GM19328 (cell line): ENCODE data around the gene GPR35.

Experiments used
- ATAC-seq: cut with Tn5 transposase; IDR thresholded peaks from one replicate; pipeline ENCODE4 v1.9.1; 2021; ENCODE audit warnings: mild to moderate bottlenecking, moderate library complexity; ENCODE audit not compliant: unreplicated experiment

Gene GPR35

DNA sequence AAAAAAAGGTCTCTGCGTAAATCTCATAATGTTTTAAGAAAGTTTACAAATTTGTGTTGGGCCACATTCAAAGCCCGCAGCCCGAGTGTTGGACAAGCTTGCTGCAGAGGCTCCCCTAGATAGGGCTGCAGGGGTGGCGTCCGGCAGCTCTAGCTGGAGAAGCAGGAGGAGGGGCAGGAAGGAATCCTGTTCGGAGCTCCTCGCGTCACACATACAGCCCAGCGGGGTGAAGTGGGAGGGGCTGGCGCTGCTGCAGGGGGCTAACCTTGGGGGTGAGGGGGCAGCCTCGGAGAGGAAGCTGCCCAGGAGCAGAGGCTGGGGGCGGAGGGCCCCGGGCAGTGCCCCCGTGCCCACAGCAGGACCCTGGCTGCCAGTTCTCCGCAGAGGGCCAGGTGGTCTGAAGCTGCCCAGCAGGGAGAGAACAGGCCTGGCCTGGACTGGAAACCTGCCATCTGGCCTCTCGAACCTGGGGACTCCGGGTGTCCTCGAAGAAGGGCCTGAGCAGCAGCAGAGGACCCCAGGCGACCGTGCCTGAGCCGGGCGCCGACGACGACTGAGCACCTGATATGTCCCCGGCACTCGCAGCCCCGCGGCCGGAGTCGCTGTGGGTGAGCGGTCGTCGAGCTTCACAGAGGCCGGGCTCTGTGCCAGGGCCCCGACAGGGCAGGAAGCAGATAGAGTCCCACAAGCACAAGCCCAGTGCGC lies 2.6 kb upstream of the GPR35 start:
- ATAC-seq: no peak

DNA sequence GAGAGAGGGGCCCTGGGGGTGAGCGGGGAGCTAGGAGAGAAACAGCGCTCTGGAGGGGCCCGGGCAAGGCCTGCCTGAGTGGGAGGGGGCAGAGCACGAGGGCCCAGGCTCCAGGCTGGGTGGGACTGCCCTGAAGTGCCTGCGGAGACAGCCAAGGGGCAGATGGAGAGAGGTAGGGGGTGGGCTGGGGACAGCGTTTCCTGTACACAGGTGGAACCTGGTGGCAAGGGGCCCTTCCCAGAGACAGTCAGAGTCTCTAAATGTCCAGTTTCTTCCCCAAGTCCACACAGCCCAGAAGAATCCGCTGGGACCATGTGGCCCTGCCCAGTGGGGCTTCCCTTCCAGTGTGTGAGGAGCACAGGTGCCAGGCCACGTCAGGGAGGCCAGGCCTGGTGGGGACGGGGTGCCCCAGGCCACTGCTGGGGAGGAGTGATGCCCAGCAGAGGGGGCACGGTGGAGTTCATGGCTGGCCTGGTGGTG lies 1.7 kb upstream of the GPR35 start:
- no peak for ATAC-seq

DNA sequence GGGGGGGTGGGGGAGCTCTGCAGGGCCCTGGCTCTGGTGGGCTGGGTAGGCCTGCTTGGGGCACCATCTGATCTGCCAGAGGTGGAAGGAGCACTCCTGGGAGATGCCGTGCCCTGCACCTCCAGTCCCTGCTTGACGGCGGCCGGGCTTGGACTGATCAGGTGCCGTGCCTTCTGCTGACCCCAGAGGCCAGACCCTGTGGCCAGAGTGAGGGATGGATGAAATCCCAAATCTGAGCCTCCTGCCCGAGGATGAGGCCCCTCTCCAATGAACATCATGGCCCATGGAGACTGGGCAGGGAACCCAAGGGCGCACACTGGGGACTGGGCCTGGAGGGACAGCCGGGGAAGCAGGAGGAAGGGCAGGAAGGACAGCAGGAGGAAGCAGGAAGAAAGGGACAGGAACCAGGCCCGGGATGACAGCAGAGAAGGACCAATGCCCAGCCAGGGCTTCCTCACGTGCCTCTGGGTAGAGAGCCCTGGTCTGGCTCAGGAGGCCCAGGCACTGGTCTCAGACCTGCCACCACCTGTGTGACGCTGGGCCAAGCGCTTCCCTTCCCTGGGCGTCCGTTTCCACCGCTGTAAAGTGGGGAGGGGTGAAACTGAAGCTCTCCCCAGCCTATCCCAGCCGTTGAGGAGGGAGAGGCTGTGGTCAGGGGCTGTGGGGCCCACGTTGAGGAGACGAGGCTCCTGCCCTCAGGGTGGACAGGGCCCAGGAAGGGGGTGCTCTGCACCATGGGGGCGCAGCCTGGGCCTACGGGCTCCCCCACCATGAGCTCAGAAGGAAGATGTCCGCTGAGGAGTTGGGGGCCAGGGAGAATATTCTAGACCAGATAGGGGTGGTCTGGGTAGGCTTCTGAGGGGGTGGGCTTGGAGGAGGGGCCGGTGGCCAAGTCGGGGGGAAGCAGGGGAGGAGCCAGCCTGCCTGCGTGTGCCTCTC lies 1.0 kb upstream of the GPR35 start:
- ATAC-seq: no peak

DNA sequence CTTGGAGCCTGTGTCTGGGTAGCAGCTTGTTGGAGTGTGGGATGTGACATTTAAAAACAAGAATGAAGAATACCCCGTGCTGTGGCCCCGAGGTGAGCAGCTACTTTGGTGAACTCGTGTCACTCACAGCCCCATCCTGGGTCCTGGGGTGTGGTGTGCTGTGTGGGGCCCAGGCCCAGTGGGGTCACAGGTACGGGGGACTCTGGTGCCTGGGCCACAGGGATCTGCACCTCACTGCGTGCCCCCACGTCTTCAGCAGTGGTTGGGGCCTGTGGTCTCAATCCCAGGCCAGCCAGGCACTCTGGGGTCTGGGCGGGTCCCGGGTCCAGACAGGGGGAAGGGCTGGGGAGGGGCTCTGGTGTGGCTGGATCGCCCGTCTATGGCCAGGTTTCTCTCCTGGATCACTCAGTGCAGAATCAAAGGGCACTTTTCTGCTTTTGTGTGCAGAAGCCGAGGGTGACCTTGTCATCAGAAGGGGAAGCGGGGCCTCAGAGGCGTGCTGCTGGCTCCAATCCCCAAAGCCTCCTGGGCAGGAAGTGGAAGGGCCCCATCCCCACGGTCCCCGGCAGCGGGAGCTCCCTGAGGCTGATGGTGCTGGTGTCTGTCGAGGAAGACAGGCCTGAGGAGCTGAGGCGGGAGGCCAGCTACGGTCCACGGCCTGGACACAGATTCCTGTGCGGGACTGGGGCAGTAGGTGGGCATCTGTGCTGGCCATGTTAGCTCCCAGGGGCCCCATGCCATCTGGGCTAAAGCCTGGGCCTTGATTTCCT lies 1.4 kb downstream of the GPR35 start:
- ATAC-seq: no peak

DNA sequence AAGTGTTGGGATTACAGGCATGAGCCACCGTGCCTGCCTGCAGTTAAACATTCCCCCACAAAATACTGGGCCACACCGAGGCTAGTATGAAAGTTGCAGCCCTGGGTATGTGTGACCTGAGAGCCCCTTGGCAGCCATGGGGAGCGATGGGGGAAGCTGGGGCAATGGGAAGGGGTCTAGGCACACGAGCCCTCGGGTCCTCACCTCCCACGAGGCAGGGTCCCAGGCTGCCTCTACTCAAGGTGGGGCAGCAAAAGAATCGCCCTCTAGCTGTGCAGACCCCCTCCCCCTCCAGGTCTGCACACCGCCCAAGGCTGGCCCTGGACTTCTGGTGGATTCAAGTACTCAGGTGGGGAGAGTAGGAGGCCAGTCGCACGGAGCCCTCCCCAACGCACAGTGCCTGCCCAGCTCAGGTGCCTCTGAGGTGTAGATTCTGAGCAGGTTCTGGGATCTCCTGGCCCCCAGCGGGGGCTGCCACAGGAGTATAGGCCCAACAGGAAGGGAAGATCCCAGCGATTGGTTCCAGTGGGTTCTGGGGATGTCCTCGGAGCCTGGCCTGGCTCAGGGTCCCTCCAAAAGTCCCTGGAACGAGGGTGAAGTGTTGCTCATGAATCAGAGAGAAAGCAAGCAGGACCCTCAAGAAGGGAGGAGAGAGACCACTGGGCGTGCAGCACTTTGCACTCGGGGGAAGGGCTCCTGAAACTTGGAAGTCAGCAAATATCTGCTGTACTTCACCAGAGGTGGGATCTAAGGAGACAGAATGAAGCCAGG lies 2.6 kb downstream of the GPR35 start:
- no peak for ATAC-seq

DNA sequence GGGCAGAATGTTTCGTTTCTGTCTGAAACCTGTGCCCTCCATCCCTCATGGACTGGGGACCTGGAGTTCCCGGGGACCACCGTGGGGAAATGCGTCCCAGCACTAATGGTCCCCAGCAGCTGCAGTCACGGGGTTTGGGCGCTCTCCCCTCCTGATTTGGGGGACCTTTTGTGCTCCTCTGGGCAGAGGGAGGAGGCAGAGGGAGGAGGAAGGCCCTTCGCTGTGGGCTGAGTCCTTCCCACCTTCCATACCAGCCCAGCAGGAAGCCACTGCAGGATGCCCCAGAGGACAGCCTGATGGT lies 3.2 kb downstream of the GPR35 start:
- no peak for ATAC-seq

DNA sequence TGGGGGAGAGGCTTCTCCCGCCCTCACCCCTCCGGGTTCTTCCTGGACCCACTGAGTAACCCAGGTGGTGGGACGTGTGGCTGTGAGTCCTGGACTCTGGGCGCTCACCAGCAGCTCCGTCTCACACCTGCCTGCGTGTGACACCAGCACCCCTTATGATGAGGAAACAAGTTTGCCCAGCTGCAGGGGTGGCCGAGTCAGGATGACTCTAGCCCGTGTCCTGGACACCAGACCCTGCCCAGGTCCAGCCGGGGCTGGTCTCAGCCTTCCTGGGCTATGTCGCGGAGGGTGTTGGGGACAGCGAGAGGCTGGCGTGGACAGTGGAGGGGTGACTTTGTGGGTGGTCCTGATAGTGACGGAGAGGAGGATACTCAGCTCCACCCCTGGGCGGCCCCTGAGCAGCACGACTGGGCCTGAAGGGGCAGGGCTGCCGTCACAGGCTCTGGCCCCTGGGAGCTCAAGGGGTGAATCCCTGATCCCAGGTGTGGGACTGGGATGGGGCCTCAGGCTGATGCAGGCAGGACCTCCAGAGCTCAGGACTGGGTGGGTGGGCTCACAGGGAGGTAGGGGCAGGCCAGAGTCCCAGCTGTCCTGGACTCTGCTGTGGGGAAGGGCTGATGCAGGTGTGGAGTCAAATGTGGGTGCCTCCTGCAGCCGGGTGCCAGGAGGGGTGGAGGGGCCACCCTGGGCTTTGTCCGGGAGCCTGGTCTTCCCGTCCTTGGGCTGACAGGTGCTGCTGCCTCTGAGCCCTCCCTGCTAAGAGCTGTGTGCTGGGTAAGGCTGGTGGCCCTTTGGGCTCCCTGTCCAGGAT lies 3.7 kb downstream of the GPR35 start:
- no peak for ATAC-seq

DNA sequence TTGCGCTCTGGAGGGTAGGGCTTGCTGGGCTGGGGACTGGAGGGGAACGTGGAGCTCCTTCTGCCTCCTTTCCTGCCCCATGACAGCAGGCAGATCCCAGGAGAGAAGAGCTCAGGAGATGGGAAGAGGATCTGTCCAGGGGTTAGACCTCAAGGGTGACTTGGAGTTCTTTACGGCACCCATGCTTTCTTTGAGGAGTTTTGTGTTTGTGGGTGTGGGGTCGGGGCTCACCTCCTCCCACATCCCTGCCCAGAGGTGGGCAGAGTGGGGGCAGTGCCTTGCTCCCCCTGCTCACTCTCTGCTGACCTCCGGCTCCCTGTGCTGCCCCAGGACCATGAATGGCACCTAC lies 4.3 kb downstream of the GPR35 start:
- ATAC-seq: no peak

DNA sequence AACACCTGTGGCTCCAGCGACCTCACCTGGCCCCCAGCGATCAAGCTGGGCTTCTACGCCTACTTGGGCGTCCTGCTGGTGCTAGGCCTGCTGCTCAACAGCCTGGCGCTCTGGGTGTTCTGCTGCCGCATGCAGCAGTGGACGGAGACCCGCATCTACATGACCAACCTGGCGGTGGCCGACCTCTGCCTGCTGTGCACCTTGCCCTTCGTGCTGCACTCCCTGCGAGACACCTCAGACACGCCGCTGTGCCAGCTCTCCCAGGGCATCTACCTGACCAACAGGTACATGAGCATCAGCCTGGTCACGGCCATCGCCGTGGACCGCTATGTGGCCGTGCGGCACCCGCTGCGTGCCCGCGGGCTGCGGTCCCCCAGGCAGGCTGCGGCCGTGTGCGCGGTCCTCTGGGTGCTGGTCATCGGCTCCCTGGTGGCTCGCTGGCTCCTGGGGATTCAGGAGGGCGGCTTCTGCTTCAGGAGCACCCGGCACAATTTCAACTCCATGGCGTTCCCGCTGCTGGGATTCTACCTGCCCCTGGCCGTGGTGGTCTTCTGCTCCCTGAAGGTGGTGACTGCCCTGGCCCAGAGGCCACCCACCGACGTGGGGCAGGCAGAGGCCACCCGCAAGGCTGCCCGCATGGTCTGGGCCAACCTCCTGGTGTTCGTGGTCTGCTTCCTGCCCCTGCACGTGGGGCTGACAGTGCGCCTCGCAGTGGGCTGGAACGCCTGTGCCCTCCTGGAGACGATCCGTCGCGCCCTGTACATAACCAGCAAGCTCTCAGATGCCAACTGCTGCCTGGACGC lies 4.9 kb downstream of the GPR35 start:
- ATAC-seq: no peak

DNA sequence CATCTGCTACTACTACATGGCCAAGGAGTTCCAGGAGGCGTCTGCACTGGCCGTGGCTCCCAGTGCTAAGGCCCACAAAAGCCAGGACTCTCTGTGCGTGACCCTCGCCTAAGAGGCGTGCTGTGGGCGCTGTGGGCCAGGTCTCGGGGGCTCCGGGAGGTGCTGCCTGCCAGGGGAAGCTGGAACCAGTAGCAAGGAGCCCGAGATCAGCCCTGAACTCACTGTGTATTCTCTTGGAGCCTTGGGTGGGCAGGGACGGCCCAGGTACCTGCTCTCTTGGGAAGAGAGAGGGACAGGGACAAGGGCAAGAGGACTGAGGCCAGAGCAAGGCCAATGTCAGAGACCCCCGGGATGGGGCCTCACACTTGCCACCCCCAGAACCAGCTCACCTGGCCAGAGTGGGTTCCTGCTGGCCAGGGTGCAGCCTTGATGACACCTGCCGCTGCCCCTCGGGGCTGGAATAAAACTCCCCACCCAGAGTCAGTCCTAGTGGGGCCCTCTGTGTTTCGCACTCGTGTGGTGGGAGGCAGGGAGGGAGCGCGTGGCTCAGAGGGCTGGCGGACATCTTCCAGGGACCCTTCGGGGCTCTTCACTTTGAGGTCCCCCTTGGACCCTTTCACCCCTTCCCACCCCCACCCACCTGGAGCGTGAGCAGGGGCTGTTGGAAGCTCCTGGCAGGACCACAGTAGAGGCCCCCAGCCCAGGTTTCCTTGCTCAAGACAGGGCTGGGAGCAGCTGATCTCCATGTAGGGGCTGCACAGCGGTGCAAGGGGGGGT lies 5.7 kb downstream of the GPR35 start:
- no peak for ATAC-seq

DNA sequence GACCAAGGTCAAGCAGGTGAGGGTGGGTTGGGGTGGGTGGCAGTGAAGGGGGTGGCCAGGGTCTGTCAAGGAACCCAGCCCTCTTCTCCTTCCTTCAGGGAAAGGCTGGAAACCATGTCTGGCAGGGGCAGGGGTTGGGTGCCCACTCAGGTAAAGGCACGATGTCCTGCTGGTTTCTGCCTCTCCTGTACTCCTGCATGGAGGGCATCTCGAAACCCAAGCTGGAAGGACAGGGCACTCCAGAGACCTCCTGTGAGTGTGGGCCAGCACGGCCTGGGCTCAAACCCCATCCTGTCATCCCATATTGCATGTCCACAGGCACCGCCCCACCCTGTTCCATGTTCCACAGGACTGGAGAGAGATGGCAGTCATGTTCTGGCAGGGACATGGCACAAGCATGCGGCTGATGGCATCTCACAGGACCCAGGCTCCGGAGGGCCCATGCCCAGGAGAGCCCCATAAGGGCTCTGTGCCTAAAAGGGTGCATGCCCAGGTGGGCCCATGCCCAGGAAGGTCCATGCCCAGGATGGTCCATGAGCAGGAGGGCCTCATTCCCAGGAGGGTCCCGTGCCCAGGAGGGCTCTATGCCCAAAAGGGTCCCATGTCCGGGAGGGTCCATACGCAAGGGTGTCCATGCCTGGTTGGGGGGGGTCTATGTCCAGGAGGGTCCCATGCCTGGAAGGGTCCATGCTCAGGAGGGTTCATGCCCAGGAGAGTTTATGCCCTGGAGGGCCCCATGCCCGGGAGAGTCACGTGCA lies 6.4 kb downstream of the GPR35 start:
- ATAC-seq: no peak

DNA sequence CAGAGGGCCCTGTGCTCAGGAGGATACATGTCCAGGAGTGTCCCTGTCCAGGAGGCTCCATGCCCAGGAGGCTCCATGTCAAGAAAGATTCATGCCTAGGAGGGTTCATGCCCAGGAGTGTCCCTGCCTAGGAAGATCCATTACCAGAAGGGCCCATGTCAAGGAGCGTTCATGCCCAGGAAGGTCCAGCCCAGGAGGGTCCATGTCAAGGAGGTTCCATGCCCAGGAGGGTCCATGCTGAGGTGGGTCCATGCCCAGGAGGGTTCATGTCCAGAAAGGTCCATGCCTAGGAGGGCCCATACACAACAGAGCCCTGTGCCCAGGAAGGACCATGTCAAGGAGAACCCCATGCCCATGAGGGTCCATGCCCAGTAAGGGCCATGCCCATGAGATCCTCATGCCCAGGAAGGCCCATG lies 7.0 kb downstream of the GPR35 start:
- no peak for ATAC-seq

DNA sequence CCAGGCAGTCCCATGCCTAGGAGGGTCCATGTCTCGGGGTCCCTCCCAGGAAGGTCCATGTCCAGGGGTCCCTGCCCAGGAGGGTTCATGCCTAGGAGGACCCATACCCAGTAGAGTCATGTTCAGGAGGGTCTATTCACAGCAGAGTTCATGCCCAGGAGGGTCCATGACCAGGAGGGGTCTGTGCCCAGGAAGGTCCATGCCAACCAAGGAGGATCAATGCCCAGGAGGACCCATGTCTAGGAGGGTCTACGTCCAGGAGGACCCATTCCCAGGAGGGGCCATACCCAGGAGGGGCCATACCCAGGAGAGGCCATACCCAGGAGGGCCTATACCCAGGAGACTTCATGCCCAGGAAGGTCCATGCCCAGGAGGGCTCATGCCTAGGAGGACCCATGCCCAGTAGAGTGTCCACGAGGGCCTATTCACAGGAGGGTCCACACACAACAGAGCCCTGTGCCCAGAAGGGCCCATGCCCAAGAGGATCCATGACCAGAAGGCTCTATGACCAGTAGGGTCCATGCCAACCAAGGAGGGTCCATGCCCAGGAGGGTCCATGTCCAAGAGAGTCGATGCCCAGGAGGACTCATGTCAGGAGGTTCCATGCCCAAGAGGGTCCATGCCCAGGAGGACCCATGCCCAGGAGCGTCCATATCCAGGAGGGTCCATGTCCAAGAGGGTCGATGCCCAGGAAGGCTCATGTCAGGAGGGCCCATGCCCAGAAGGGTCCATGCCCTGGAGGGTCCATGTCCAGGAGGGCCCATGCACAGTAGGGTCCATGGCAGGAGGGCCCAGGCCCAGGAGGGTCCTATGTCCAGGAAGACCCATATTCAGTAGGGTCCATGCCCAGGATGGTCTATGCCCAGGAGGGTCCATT lies 10.1 kb downstream of the GPR35 start:
- no peak for ATAC-seq

DNA sequence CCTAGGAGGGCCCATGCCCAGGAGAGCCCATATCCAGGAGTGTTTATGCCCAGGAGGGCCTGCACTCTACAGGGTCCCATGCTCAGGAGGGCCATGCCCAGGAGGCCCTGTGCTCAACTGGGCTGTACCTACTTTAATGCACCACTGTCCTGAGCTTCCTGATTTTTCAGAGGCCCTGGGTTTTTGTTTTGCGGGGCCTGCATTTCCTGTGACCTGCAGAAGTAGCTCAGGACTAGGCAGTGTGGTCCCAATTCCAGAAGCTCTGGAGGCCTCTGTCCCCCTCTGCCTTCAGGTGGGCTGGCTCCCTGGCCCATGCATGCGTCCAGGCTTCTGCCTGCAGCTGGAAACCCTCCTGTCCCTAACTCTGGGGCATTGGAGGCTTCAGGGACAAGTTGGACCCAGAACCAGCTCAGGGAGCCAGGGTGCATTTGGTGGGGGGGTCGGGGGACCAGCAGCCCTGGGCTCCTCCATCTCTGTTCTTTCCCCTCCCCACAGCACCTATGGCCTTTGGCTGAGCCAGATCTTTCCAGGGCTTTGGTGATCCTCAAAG lies 10.8 kb downstream of the GPR35 start:
- no peak for ATAC-seq

DNA sequence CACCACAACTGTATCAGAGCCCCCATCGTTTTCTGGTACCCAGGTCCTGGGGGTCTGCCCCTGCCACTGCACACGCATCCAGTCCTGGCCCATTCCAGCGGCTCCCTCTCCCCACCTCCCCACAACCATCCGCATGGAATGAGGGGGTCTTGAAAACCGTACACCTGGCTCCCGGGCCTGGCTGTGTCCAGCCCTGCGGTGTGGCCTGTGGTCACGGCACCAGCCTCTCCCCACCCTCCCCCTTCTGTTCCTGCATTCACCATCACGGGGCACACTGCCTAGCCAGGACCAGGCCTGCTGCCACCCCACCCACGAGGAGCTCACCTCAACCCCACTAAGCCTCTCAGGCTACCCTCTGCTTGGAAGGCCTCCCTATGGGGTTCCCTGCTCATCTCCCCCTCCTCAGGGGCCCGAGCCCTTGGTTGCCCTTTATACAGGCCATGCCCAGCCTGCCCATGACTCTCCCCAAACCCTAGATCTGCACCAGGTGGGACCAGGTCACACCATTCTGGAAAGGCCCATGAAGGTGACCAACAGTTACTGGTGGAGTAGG lies 11.4 kb downstream of the GPR35 start:
- ATAC-seq: no peak
